NB4 (cell line): Measurements from ENCODE around the gene HIVEP2.

Experiments used
- DNase-seq: peaks from one replicate; pipeline ENCODE4 v3.0.0; 2010; ENCODE audit warnings: low read depth
- H3K4me3 ChIP-seq: one replicate; pipeline ENCODE4 v1.5.1; 2011; ENCODE audit warnings: mild to moderate bottlenecking, low read depth, low read length, moderate library complexity
- CTCF ChIP-seq: IDR thresholded peaks from one replicate; pipeline ENCODE4 v1.5.1; 2012; ENCODE audit warnings: low read depth, low read length
- MAX ChIP-seq: IDR thresholded peaks from 2 replicates; pipeline ENCODE4 v1.6.1; 2011; ENCODE audit warnings: low read depth, low read length
- MYC ChIP-seq: IDR thresholded peaks from 2 replicates; pipeline ENCODE4 v1.6.1; 2011; ENCODE audit warnings: low read depth, low read length
- POLR2A ChIP-seq: IDR thresholded peaks from 2 replicates; pipeline ENCODE4 v1.6.1; 2011; ENCODE audit warnings: mild to moderate bottlenecking; ENCODE audit not compliant: insufficient read length; ENCODE audit errors: extremely low read depth

The HIVEP2 gene

GRCh38 chr6:142956726-142957125 is 11.8 kb upstream of the HIVEP2 start:
- TF ChIP-seq CTCF (no peak), MAX (no peak), POLR2A (no peak), MYC (no peak)
- no peak overlapping the region for H3K4me3 ChIP-seq
- DNase-seq, result no peak

- H3K4me3 ChIP-seq, result no peak overlapping the region
- DNase-seq, result no peak
- no peak for TF ChIP-seq MAX
- TF ChIP-seq CTCF, result no peak
- no peak for TF ChIP-seq POLR2A
- TF ChIP-seq MYC, result no peak
Observed at GRCh38 chr6:142954844-142955243, 9.9 kb upstream of the HIVEP2 start.

GRCh38 chr6:142953373-142954273 is 8.6 kb upstream of the HIVEP2 start:
- no peak for DNase-seq
- TF ChIP-seq POLR2A, result no peak
- no peak for TF ChIP-seq CTCF
- no peak for TF ChIP-seq MYC
- no peak for TF ChIP-seq MAX
- no peak overlapping the region for H3K4me3 ChIP-seq

GRCh38 chr6:142952614-142953013 is 7.6 kb upstream of the HIVEP2 start:
- no peak overlapping the region for H3K4me3 ChIP-seq
- DNase-seq, result no peak
- no peak for TF ChIP-seq POLR2A
- no peak for TF ChIP-seq CTCF
- no peak for TF ChIP-seq MYC
- no peak for TF ChIP-seq MAX

GRCh38 chr6:142950291-142950690 is 5.3 kb upstream of the HIVEP2 start:
- TF ChIP-seq POLR2A (no peak), CTCF (no peak), MAX (no peak), MYC (no peak)
- DNase-seq, result no peak
- H3K4me3 ChIP-seq, result no peak overlapping the region
